Hepatocyte (in vitro differentiated cells): ENCODE data around the gene ZSCAN29.

ENCODE experiments used
- CTCF ChIP-seq: fragments of 200-600 bp; sonication (generic); IDR thresholded peaks from 2 replicates; pipeline ENCODE4 v1.5.1; 2016; ENCODE audit warnings: antibody characterized with exemption, mild to moderate bottlenecking; ENCODE audit not compliant: poor library complexity
- EZH2phosphoT487 ChIP-seq: fragments of 200-600 bp; sonication (generic); IDR thresholded peaks from one replicate; pipeline ENCODE4 v1.6.1; 2018; ENCODE audit warnings: antibody characterized with exemption, mild to moderate bottlenecking, low read depth, moderate library complexity; ENCODE audit not compliant: unreplicated experiment, severe bottlenecking

GRCh38 chr15:43390723-43391122 lies 19.9 kb upstream of the ZSCAN29 start:
- TF ChIP-seq CTCF (no peak), EZH2phosphoT487 (no peak)
